GM18907 (cell line): ENCODE data around the gene ALDOC.
A peak's percentile ranks its signal among the peaks of the same experiment; 100 is the strongest.
"Not testable (repeated sequence)": the region's sequence is repeated elsewhere in the genome, so short reads cannot be mapped to it uniquely, and the experiment has no call there.

Experiments used
- ATAC-seq: cut with Tn5 transposase; IDR thresholded peaks from one replicate; pipeline ENCODE4 v1.9.1; 2021; ENCODE audit warnings: mild to moderate bottlenecking, moderate library complexity; ENCODE audit not compliant: unreplicated experiment

Gene ALDOC

DNA sequence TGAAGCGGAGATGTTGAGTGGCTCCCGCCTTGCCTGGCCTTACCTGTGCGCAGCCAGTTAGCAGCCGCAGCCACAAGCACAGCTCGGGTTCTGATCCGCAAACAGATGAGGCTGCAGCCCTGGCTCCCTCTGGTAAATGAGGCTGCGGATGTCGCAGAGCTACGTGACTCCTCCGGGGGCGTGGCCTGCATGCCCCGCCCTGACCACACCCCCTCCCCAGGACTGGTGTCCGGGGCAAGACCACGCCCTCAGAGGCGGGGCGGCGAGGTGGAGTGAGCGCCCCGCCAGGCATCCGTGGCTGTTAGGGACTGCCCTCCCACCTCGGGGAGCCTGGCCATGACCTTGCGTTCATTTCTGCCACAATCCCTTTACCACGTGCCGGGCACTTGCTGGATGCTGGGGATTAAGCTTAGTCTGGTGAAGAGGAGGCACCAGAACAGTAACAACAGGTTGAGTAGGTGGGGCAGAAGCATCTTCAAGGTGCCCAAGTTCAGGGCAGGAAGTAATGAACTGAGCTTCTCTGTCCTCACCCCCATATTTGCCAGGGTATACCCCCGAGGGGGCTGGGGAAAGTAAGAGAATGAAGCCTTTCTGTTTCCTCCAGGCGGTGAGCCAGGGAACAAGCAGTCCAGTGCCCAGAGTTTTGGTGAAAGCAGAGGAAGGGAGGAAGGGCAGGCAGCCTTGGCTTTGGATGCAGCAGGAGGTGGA lies at the start of gene ALDOC:
TSS of gene ALDOC (minus strand) at position 138 of the 708 bp plus-strand sequence. CDS start 1,363 bp downstream, outside the sequence.
- ATAC-seq, result peak; percentile 76

DNA sequence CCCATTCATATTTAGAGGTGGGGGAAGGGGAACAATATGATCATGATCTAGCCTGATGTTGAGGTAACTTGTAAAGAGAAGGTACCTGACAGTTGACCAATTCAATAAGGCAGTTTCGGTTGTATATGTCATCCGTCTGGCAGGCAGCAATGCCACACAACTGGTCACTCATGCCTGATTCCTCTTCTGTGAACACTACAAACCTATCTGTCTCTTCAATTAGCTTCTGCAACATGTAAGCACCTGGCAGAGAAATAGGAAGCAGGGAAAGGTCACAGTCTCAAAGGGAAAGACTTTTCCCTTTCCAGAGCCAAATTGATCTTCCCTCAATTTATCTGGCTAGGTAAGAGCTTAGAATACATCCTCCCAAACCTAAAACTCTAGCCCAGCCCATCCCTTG lies 47.5 kb upstream of the ALDOC start:
- no peak for ATAC-seq

DNA sequence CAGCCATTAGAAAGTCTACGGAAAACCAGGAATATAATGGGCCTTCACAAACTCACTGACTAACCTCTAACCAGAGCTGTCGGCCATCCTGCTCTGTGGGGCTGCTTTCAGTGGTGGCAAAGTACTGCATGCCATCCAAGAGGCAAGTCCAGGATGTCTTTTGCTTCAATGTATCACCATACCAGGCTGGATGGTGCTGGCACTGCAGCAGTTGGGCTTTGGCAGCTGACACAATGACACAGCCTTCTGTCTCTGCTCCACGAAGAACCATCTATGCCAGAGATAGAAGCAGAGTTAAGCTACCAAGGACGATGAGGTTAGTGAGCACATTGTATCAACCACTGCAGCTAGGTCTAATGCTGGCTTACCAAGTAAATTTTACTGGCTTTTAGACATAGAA lies 47.0 kb upstream of the ALDOC start:
- no peak for ATAC-seq

DNA sequence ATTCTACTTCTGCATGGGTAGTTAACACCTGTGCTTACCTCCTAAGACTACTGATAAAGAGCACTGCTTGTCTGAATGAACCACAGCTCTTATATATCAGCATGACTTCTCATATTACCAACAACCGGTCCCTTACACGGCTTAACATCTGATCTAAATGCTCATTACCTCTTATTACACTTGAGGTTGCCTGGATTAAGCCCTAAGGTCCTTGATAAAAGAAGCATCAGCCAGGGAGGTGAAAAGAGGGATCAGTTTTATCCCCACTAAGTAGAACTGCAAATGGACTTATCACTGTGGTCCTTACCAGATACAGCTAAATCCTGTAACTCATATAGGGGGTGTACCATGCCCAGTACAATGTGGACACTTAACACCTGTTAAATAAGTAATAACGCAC lies 45.5 kb upstream of the ALDOC start:
- no peak for ATAC-seq

DNA sequence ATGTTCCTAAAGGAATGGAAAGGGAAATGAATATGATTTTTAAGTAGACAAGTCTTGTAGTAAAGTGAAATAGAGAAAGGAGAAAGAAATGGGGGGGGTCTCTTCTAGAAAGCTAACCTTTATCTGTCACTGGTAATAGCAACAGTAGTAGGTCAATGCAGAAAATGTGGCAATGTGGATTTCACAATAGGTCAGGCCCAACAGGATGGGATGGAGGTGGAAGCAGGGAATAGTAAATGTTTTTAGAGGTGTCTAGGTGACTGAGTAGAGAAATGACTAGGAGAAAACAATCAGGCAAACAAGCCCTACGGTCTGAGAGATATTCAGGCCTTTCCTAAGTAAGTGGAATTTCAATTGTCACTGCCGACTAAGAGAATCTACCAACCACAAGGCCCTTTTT lies 43.3 kb upstream of the ALDOC start:
- no peak for ATAC-seq

DNA sequence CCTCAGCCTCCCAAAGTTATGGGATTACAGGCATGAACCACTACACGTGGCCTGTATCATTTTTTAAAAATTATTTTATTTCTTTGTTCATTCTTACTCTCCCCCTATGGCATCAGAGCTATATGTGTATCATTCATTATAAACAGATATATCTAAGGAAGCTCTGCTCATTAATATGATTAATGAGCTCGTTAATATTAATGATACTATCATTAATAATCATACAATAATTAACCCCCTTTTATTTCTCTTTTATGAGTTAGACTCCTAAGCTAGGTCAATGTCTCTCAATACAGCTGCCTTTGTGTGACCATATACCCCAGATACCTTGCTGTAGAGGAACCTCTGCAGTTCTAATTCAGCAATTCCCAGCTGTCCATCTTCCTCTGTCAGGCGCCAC lies 41.8 kb upstream of the ALDOC start:
- ATAC-seq, result no peak

DNA sequence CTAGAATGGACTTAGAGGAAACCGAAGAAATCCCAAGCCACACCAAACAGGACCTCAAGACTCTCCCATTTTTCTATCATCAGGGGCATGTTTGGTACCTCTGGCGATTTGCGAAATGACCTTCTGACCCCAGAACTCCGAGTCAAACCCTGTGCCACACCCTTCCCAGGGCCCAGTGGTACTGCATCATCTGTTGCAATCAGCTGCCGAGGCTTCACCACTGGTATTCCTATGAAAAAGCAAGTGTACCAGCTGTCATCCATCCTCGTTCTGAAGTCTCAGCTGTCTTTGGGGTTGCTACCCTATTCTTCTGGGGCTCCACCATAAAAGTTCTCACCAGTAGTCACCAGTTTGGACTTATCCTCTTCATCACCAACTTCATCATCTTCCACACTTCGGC lies 39.6 kb upstream of the ALDOC start:
- ATAC-seq, result no peak

DNA sequence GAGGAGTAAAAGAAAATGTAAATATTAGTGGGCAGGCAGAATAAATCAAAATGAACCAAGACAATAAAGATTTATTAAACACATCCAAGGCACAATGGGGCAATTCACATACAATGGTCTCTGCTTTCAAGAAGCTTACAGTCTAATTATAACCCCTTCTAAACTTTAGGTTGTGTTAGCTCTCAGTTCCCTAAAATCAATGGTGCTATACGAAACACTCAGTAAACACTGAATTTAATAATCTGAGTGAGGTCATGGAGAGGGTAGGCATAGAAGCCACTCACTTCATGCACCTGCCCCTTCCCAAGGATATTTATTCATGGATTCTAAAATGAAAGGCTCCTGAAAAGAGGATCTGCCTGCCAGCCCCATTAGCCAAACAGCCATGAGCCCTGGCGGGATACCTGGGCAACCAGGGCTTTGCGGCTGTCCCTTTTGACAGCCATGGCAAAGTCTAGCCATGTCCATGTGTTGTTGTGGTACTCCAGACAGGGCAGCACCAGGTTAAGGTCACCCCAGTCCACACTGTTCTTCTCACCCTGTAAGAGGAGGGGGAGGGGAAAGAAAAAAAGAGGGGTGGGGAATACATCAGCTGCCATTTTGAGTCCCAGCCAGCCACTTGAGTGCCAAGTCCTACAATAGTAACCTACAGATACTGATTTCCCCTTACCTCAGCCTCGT lies 38.7 kb upstream of the ALDOC start:
- ATAC-seq, result no peak

DNA sequence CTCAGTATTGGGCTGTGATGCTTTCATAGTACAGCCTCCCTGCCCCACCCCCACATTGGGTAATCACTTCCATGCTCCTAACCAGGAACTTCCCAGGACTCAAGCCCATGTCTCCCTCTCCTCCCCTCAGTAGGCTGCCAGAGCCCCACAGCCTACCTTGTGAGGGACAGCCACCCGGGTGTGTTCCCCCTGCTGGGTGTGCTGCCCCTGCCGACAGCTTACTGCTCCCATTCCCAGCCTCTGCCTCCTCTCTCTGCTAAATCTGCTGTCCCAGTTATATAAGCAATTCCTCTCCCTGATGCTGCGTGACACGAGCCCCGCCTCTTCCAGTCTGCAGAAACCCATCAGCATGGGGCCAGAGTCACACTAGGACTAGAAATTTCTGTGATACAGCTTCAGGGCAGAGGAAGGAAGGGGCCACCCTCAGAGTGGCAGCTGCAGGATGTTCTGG lies 37.3 kb upstream of the ALDOC start, which contains the start of gene RSKR:
TSS of gene RSKR (minus strand) at position 255 of the 451 bp plus-strand sequence. CDS start at position 231, 24 bp downstream.
- no peak for ATAC-seq

DNA sequence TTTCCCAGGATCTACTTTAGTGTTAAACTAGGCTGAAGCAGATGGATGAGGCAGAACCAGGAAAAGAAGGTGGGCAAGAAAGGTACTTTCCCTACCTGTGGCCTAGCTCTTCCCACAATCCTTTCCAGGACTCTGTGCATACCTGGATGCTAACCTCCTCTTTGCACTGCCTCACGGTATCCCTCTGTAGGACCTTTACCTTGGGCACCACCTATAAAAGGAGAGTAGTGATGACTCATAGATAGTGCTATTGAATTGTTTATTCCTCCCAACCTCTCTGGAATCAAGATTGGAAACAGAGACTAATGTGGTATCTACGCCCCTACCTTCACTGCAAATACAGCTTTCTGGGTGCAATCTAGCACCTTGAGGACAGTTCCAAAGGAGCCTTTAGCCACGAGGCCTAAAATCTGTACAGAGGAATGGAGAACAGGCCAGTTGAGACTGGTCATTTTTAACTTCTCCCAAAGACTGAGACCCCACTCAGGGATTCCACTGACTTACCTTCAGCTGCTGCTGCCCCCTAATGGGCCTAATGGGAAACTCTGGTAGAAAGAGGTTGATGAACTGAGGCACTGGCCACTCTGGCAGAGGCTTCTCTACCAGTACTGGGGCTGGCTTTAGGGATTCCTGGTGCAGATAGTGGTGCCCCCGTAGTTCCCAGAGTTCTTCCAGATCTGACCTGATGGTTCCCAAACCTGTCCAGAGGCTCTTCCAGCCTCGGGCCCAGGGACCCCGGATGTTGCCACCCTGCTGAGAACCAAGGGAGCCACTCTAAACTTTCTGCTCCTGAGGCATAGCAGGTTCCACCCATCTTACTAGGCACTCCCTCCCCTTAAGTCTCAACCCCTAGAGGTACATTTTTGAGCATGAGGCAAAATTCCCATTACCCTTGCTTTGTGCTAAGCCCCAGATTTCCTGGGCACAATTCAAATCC lies 36.5 kb upstream of the ALDOC start:
- ATAC-seq, result no peak

DNA sequence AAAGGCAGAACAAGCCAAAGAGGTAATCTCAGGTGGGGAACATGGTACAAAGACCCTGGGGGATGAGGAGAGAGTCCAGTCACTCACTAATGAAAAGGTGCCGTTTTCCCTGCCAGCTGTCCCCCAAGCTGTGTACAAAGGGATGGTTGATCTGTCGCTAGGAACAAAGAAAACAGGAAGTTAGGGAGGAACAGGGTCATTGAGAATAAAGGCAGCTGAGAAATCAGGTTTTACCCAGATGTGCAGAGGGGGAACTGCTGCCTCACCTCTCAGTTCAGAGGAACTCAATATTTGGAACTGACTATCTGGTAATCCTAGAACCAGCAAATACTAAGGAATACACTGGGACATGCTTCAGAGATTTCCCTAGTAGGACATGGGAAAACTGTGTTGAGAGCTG lies 35.8 kb upstream of the ALDOC start:
- ATAC-seq, result no peak

DNA sequence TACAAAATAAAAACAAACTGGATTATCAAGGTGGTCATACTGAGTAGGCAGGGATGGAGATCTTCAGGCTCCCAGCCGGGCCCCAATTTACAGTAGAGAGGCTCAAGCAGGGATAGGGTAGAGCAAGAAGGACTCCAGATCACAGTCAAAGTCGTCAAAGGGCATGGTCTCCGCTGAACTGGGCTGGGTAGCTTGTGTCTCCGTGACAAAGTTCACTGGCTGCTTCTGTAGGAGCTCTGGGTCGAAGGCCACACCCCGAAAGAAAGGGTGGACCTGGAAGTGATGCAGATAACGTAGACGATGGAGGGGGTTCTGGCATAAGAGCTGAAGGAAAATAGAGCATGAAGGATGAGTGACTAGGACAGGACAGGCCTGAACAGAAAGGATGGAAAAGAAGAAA lies 33.7 kb upstream of the ALDOC start:
- ATAC-seq, result no peak

DNA sequence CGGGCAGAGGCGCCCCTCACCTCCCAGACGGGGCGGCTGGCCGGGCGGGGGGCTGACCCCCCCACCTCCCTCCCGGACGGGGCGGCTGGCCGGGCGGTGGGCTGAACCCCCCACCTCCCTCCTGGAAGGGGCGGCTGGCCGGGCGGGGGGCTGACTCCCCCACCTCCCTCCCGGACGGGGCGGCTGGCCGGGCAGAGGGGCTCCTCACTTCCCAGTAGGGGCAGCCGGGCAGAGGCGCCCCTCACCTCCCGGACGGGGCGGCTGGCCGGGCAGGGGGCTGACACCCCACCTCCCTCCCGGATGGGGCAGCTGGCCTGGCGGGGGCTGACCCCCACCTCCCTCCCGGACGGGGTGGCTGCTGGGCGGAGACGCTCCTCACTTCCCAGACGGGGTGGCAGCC lies 27.3 kb upstream of the ALDOC start:
- not testable (repeated sequence) for ATAC-seq

DNA sequence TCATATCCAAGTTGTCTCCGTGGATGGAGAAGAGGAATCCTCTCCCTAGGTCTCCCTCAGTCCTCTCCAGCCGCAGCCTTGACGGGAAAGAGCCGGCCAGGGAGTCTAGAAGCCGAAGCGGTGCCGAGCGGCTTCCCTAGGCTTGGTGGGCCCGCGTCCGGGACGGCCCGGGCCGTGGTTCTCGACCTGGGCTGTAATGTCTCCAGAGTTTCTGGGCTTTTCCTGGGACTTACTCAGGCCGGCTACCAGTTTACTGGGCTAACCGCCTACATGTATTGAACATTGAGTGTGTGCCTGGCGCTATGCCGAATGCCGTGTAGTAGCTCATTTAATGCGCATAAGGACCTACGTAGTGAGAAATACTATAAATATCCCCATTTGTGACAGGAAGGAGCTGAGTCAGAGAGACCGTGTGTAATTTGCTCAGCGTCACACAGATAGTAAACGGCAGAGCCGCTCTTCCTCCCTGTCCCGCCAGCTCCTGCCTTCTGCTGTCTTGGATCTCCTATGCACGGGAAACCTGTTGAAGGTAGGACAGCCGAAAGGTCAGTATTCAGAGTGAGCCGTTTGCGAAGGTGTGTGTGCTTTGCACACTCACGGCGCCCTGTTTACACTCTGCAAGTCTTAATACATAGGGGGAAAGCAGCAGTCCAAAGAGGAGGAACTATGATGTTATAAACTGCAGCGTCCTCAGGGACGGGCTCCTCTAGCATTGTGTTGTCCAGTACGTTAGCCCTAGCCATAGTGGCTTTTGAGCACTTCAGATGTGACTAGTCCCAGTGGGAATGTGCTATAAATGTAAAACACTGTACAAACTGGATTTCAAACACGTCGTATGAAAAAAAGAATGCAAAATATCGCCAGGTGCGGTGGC lies 22.9 kb upstream of the ALDOC start:
- peak; percentile 45 for ATAC-seq

DNA sequence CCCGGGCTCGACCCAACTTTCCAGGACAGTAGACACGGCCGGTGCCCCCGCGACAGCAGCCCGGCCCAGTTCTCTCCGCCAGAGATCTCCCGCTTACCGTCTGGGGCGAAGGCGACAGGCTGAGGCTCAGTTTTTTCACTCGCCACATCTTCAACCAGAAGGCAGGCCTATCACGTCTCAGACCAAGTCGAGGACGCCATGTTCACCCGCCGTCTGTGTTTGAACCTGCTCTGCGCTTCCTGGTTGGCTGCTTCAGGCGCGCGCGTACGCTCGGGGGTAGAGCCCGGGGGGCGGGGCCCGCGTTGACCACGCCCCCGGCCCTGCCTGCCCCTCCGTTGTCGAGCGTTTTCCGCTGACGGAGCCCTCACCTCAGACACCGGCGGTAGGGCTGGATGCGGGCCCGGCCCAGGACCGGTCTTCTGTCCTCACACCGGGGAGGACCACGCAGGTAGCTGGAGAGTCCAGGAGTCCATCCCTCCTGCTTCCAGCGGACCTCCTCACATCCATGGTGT lies 22.2 kb upstream of the ALDOC start, which contains the start of gene SPAG5:
TSS of gene SPAG5 (minus strand) at position 227 of the 512 bp plus-strand sequence. CDS start at position 148, 79 bp downstream.
- ATAC-seq, result peak; percentile 88

DNA sequence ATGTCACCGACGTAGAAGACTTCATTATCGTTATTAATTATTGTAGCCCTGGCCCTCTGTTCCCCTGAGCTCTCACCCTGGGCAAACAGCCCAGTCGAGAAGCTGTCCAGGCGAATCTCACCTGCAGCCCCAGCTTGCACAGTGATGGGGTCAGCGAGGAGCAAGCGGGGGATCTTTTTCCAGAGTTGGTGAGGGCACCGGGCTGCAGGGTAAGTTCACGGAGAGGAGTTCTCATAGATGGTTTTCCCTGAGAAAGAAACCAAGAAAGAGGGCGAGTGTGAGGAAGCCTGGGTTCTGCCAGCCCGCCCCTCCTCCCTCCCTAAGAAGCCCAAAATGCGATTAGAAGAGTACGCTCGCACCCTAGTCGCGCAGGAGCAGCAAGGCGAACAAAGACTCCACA lies 21.7 kb upstream of the ALDOC start:
- ATAC-seq, result peak; percentile 14

DNA sequence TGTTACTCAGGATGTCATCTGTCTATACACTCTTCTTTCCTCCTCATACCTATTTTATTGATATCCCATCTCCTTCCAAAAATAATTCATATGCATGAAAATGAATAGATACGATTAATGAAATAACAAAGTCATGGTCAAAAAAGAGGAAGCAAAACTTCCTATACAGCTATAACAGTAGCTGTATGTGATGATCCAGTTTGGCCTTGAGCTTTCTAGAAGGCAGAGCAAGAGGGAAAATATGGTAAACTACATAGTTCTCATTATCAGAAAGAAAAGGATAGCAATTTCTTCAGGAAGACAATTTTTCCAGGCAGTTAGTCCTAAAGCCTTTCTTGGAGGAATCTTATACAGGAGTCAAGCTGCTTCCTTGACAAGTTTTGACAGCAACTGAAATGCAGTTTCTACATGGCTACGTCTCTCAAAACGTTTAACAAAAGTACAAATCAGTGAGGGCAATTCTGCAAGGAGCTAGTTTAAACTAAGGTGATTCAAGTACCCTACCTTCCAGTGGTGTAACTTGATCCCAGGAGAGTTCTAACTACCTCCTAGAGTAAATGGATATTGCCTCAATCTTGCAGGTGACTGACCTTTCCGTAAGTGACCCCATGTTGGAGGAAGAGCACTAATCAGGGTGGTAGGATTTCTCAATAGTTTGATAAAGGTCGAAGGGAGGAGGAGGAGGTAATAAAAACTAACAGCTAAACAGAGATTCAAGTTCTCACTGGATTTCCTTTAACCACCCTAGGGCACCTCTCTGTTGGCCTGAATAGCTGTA lies 21.1 kb upstream of the ALDOC start:
- no peak for ATAC-seq

DNA sequence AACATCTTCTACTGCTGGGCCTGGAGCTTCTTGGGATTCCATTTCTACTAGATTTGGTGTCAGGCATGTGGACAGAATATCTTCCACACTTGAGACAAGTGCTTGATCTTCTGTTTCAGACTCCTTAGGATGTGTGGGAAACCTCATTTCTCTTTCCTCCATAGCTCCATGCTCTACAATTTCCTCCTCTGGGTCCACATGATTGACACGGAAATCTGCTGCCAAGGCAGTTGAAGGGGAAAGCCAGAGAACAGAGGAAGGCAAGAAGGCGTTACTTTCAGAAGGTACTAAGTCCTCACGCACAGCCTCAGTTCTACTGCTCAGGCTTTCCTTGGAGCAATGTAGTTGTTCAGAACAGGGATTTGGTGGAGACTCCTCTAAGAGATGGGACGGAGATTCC lies 15.6 kb upstream of the ALDOC start:
- ATAC-seq, result no peak

DNA sequence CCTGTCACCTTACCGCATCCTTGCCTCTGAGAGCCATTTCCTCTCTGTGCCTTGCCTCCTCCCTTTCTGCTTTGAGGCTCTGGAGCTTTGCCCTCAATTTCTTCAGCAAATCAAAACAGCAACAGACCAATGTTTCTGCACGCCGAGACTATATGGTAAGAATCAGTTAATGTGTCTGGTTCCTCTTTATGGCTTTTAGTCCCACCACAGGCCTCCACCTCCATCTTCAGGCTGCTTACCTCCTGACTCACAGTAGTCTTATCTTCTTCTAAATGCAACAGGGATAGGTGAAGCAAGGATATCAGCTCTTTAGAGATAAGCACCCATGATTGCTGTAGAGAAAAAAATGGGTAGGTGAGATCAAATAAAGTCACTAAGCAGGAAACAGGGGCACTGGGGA lies 9.2 kb upstream of the ALDOC start:
- ATAC-seq, result no peak
